Activated CD4-positive, alpha-beta T cell treated with anti-CD3 and anti-CD28 coated beads for 1 hour (primary cell): ENCODE data around the gene ZNF407.

ENCODE experiments used
- DNase-seq: peaks from one replicate; pipeline ENCODE4 v3.0.0-alpha.2; 2020

Gene ZNF407

GRCh38 chr18:74796841-74797576, 199.3 kb downstream of the ZNF407 start:
- no peak for DNase-seq

GRCh38 chr18:74797577-74798151, 200.0 kb downstream of the ZNF407 start:
- DNase-seq = no peak

GRCh38 chr18:74799542-74799941, 201.9 kb downstream of the ZNF407 start:
- no peak for DNase-seq

- DNase-seq = no peak
Observed at GRCh38 chr18:74800098-74800497, 202.4 kb downstream of the ZNF407 start.

DNA sequence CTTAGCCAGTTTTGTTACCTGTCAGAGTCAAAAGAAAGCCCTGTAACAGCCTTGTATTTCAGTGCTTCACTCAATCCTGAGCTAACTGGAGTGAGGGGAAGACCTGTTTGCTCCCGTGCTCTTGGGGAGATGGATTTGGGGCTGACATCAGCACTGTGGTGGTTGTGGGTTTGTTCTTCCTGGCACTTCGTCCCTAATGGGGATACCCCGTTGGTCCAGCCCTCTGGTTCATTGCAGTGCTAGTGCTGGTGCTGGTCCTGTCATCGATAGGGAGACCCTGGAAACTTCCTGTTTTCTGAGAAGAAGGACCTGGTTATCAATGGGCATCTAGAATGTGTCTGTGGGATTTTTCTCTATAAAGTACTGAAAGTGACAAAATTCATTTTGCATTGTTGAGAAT, 205.4 kb downstream of the ZNF407 start:
- no peak for DNase-seq

- no peak for DNase-seq
Observed at GRCh38 chr18:74803769-74804168, 206.1 kb downstream of the ZNF407 start.

GRCh38 chr18:74804677-74805076, 207.0 kb downstream of the ZNF407 start:
- DNase-seq = no peak

GRCh38 chr18:74806073-74806472, 208.4 kb downstream of the ZNF407 start:
- DNase-seq = no peak

- no peak for DNase-seq
Observed at GRCh38 chr18:74806700-74807416, 209.2 kb downstream of the ZNF407 start.

DNA sequence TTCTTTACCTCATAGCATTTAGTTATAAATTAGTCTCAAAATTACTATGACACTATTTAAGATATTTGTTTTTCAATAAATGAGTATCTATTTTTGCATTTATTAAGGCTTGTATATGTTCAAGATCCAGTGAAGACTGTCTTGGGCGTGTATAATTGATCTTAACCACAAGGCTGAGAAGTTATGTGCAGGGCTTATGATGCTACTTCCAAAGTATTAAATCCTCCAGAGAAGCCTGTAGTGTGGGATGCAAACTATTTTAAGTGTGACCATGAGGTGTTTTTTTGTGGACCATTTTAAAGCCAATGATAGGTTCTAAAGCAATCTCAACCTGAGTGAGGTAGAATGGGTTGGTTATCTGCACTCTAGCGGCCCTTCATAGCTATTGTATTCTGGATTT, 219.9 kb downstream of the ZNF407 start:
- no peak for DNase-seq

DNA sequence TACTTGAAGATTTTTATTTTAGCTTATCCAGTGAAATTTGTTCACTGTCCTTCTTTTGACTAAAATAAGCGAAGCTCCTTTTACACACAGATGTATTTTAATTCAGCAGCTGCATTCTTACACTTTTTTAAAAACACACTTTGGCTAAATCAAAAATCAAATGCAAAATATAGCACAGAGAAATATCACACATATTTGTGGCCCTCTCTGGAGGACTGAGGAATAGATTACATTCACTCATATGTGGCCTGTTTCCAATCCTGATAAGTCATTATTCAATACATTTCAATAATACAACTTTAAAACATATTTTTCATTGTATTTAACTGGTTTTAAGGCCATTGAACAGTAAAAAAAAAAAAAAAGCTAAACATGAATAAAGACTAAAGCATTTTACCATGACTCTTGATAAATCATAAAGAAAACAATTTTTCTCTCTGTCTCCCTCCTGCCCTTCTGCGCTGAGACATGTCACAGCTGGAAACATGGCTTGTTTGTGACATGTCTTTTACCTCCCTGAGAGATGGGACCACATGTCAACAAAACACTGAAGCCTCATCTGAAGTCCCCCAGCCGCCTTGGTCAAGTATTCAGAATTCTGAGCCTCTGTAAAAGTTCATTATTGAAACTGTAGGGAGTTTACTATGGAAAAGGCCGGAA, 221.0 kb downstream of the ZNF407 start:
- no peak for DNase-seq

- no peak for DNase-seq
Observed at GRCh38 chr18:74819433-74820059, 221.9 kb downstream of the ZNF407 start.

DNA sequence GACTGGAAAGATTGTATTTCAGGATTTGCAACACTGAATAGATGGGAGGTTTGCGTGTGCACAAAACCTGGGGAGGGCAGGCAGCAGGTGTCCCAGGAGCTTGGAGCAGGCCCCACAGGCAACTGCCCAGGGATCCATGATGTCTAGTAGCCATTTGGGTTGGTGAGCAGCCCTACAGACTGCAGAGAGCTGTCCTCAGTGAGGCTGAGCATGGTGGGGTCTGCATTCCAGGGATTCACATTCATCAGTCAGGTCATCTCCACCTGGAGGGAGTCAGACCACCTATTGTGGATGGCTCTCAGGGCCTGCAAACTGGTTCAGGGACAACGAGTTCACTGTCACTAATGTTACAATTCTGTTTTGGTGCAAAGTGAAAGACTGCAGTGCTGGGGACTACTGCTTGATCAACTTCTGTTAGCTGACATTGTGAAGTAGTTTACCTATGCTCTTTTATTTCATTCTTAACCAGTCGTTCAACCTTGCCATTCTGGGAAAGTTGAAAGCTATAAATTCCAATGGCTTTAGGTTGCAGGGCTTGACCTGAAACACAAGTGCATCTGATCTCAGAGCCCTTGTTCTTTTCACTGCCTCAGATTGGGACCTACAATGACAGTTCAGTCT, 222.6 kb downstream of the ZNF407 start:
- DNase-seq = no peak

DNA sequence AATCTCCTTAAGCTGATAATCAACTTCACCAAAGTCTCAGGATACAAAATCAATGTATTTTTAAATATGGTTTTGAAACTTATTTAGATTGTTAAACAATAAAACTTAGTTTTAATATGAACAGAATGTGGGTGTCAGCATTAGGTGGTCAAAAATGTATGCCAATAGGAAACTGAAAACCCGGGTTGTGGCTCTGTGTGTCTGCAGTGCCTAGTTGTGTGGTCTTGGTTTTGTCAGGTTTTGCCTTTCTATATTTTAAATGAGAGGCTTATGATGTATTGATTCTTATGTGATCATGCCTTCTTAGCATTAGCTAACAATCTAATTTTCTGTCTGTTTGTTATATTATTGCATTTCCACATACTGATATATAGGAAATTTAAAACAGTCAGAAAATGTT, 227.8 kb downstream of the ZNF407 start:
- DNase-seq = no peak

GRCh38 chr18:74826572-74826971, 228.9 kb downstream of the ZNF407 start:
- DNase-seq = no peak

DNA sequence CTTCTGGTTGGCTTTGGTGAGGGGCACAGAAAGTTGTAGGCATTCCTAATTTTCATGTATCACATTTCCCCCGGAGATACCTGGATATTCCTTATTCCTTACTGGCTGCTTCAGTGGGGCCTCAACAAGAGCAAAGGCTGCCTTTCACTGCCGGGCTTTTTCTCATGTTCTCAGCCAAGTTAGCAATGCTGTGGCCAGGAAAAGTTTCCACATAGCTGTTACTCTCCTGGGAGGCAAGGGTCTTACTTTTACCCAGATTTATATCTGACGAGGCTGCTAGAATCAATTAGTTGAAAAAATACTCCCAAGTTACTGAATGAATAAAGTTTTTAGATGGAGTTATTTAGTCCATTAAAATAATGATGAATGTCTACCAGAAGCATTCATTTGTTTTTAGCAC, 230.5 kb downstream of the ZNF407 start:
- DNase-seq = no peak

DNA sequence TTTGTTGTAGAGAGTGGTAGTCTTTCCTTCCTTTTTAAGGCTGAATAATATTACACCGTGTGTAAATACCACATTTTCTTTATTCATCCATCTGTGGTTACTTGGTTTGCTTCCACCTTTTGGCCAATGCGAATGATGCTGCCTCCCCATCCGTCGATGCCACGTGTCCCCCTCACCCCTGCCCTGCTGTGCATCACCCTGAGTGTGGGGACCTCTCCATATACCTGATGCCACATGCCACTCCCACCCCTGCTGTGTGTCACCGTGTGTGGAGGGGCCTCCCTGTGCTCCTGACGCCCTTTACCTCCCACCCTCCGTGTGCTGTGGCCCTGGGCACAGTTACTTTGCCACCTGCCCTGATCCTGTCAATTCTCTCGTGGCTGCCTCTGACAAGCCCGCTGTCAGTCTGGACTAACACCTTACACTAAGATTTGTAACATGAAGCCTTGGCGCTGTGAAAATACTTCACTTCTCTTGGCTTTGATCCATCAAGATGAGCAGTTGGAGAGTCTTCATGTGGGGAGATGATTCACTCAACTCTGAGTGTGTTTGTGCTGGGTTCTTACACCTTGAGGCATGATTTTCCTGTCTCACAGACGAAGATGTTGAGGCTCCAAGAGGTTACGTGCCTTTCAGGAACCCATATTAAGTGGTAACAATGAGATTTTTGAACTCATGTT, 234.0 kb downstream of the ZNF407 start:
- no peak for DNase-seq

DNA sequence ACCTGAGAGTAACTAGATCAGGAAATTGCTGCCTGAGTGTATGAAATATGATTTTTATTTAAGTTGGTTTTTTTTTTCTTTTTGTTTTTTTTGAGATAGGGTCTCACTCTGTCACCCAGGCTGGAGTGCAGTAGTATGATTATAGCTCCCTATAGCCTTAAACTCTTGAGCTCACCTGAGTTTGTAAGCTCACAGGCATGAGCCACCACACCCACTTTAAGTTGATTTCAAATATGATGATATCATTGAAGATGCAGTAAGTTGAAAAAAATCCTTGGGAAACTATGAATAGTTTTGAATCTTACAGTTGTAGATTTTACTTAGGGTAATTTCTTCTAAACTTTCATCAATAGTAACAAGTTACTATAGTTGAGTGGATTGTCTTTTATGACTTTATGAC, 234.7 kb downstream of the ZNF407 start:
- no peak for DNase-seq

- DNase-seq = no peak
Observed at GRCh38 chr18:74832999-74833398, 235.3 kb downstream of the ZNF407 start.

- DNase-seq = no peak
Observed at GRCh38 chr18:74834424-74835309, 237.0 kb downstream of the ZNF407 start.
